MCF 10A (cell line): ENCODE measurements around the gene TMEM114. TPM values are rescaled to one million over a fixed set of nuclear protein-coding genes. Genes with fewer than 3 reads are reported as not detected.

Experiments
- BruUV-seq: library from RNA; stranded (reverse); fragments of 400-500 nt; replicated peaks from 2 replicates; lab custom pipeline; 2021; lab: Mats Ljungman, UMichigan
- CTCF ChIA-PET: fragments of 300-600 bp; sonication (Branson Sonifier 250); formaldehyde crosslinking; extraction: SDS; loops from one replicate; lab custom pipeline; 2021; ENCODE audit warnings: antibody characterized with exemption, inconsistent platforms; lab: Yijun Ruan, JAX
- POLR2A ChIA-PET: fragments of 300-600, 350-650 bp; sonication (Branson Sonifier 250); formaldehyde crosslinking; extraction: SDS; loops from one replicate; lab custom pipeline; 2020; ENCODE audit warnings: antibody characterized with exemption, inconsistent platforms; lab: Yijun Ruan, JAX
- DNase-seq: peaks from one replicate; pipeline ENCODE4 v3.0.0-alpha.2; 2018; ENCODE audit not compliant: unreplicated experiment
- H3K27ac Mint-ChIP-seq: one replicate; pipeline ENCODE4 v1.8.0; 2022; ENCODE audit warnings: mild to moderate bottlenecking, low read depth, mixed read lengths; ENCODE audit not compliant: unreplicated experiment
- H3K27me3 Mint-ChIP-seq: one replicate; pipeline ENCODE4 v1.8.0; 2022; ENCODE audit warnings: mixed read lengths; ENCODE audit not compliant: insufficient read depth, unreplicated experiment
- H3K36me3 Mint-ChIP-seq: one replicate; pipeline ENCODE4 v1.8.0; 2022; ENCODE audit warnings: mild to moderate bottlenecking, moderate library complexity, mixed read lengths; ENCODE audit not compliant: insufficient read depth, unreplicated experiment
- H3K4me1 Mint-ChIP-seq: one replicate; pipeline ENCODE4 v1.8.0; 2022; ENCODE audit warnings: mixed read lengths; ENCODE audit not compliant: insufficient read depth, unreplicated experiment
- H3K4me3 Mint-ChIP-seq: one replicate; pipeline ENCODE4 v1.8.0; 2022; ENCODE audit warnings: mild to moderate bottlenecking, moderate library complexity, mixed read lengths; ENCODE audit not compliant: unreplicated experiment
- H3K9me3 Mint-ChIP-seq: one replicate; pipeline ENCODE4 v1.8.0; 2022; ENCODE audit warnings: mixed read lengths; ENCODE audit not compliant: unreplicated experiment
- intact Hi-C: fragments of 100-400 bp; cut with micrococcal nuclease; formaldehyde crosslinking; loops from 2 replicates; pipeline ENCODE4 v1.14.1; 2022
- total RNA-seq: library from RNA; stranded (reverse); gene quantifications from 2 replicates; pipeline ENCODE4 v1.2.3, GENCODE V29; 2022
- TF ChIP-seq, protein P1 (sequence below): fragments of 200-600 bp; IDR thresholded peaks from one replicate; pipeline ENCODE4 v1.8.0; 2022; ENCODE audit warnings: antibody characterized with exemption, mild to moderate bottlenecking; ENCODE audit not compliant: unreplicated experiment

The TMEM114 gene
- total RNA-seq, 1 experiment from 2014 or later = not detected

- TF ChIP-seq, protein P1, sequence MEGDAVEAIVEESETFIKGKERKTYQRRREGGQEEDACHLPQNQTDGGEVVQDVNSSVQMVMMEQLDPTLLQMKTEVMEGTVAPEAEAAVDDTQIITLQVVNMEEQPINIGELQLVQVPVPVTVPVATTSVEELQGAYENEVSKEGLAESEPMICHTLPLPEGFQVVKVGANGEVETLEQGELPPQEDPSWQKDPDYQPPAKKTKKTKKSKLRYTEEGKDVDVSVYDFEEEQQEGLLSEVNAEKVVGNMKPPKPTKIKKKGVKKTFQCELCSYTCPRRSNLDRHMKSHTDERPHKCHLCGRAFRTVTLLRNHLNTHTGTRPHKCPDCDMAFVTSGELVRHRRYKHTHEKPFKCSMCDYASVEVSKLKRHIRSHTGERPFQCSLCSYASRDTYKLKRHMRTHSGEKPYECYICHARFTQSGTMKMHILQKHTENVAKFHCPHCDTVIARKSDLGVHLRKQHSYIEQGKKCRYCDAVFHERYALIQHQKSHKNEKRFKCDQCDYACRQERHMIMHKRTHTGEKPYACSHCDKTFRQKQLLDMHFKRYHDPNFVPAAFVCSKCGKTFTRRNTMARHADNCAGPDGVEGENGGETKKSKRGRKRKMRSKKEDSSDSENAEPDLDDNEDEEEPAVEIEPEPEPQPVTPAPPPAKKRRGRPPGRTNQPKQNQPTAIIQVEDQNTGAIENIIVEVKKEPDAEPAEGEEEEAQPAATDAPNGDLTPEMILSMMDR = no peak
- CTCF ChIA-PET = no interaction called here
- no peaks in the 10 kb centered on the region for H3K4me1 Mint-ChIP-seq
- H3K27me3 Mint-ChIP-seq = peaks cover 11% of the 10 kb centered on the region
- POLR2A ChIA-PET = no interaction called here
- intact Hi-C loops = loop anchor here (10.0 kb wide), 1 partner anchor 573 kb away; no protein-coding TSS in a partner anchor
- DNase-seq = no peak
- no peaks in the 10 kb centered on the region for H3K9me3 Mint-ChIP-seq
- H3K36me3 Mint-ChIP-seq = no peaks in the 10 kb centered on the region
- H3K27ac Mint-ChIP-seq = no peak overlapping the region
- BruUV-seq = no TSS peak
- H3K4me3 Mint-ChIP-seq = no peak overlapping the region
Observed at GRCh38 chr16:8561496-8561895, 28.8 kb downstream of the TMEM114 start.

GRCh38 chr16:8555400-8555799 lies 34.9 kb downstream of the TMEM114 start:
- ChIA-PET CTCF (interaction anchor here (0.9 to 1.1 kb wide), 2 partner anchors 11 to 454 kb away, joined by 4 read pairs; no protein-coding TSS in a partner anchor), POLR2A (no interaction called here)
- TF ChIP-seq, protein P1 = no peak
- no peaks in the 10 kb centered on the region for H3K36me3 Mint-ChIP-seq
- no peak for DNase-seq
- BruUV-seq = no TSS peak
- H3K27ac Mint-ChIP-seq = no peak overlapping the region
- H3K4me3 Mint-ChIP-seq = no peak overlapping the region
- no peaks in the 10 kb centered on the region for H3K9me3 Mint-ChIP-seq
- H3K27me3 Mint-ChIP-seq = peaks cover 61% of the 10 kb centered on the region
- intact Hi-C loops = no loop called here
- no peaks in the 10 kb centered on the region for H3K4me1 Mint-ChIP-seq

GRCh38 chr16:8554881-8555280 lies 35.4 kb downstream of the TMEM114 start:
- H3K36me3 Mint-ChIP-seq = no peaks in the 10 kb centered on the region
- no peak for DNase-seq
- peaks cover 66% of the 10 kb centered on the region for H3K27me3 Mint-ChIP-seq
- TF ChIP-seq, protein P1 = no peak
- H3K9me3 Mint-ChIP-seq = no peaks in the 10 kb centered on the region
- no peak overlapping the region for H3K4me3 Mint-ChIP-seq
- no peak overlapping the region for H3K27ac Mint-ChIP-seq
- ChIA-PET CTCF (interaction anchor here (1.1 kb wide), 1 partner anchor 455 kb away, joined by 4 read pairs; no protein-coding TSS in a partner anchor), POLR2A (no interaction called here)
- H3K4me1 Mint-ChIP-seq = no peaks in the 10 kb centered on the region
- no TSS peak for BruUV-seq
- intact Hi-C loops = no loop called here

GRCh38 chr16:8554022-8554421 lies 36.3 kb downstream of the TMEM114 start:
- Mint-ChIP-seq H3K9me3 (no peaks in the 10 kb centered on the region), H3K4me1 (no peaks in the 10 kb centered on the region), H3K27ac (no peak overlapping the region), H3K36me3 (no peaks in the 10 kb centered on the region), H3K27me3 (peaks cover 74% of the 10 kb centered on the region), H3K4me3 (no peak overlapping the region)
- intact Hi-C loops = no loop called here
- DNase-seq = no peak
- POLR2A ChIA-PET = no interaction called here
- BruUV-seq = no TSS peak
- CTCF ChIA-PET = interaction anchor here (0.6 to 1.1 kb wide), 2 partner anchors 455 to 1906 kb away, joined by 3 to 4 read pairs; no protein-coding TSS in a partner anchor
- TF ChIP-seq, protein P1 = no peak
